GM23248 (cell line): ENCODE measurements around the gene WNT7B. TPM values are rescaled to one million over a fixed set of nuclear protein-coding genes. Genes with fewer than 3 reads are reported as not detected.

Experiments used
- DNase-seq: peaks from one replicate; pipeline ENCODE4 v3.0.0-alpha.2; 2015
- H2AFZ ChIP-seq: fragments of 200-600 bp; sonication (generic); 2 replicates; pipeline ENCODE4 v1.6.1; 2016; ENCODE audit warnings: antibody characterized with exemption
- H3F3A ChIP-seq: fragments of 200-600 bp; sonication (generic); 2 replicates; pipeline ENCODE4 v1.6.1; 2016; ENCODE audit warnings: mild to moderate bottlenecking, antibody characterized with exemption, mixed run types; ENCODE audit not compliant: insufficient read depth
- H3K27ac ChIP-seq: fragments of 200-600 bp; sonication (generic); 2 replicates; pipeline ENCODE4 v1.5.1; 2016; ENCODE audit warnings: mild to moderate bottlenecking
- H3K27me3 ChIP-seq: fragments of 200-600 bp; sonication (generic); replicated peaks from 2 replicates; pipeline ENCODE4 v1.6.1; 2016; ENCODE audit warnings: mild to moderate bottlenecking; ENCODE audit not compliant: insufficient read depth
- H3K36me3 ChIP-seq: fragments of 200-600 bp; sonication (generic); 2 replicates; pipeline ENCODE4 v1.6.1; 2016; ENCODE audit warnings: low read depth, mild to moderate bottlenecking
- H3K4me1 ChIP-seq: fragments of 200-600 bp; sonication (generic); 2 replicates; pipeline ENCODE4 v1.6.1; 2016; ENCODE audit warnings: mild to moderate bottlenecking; ENCODE audit not compliant: insufficient read depth
- H3K4me2 ChIP-seq: fragments of 200-600 bp; sonication (generic); one replicate; pipeline ENCODE4 v1.6.1; 2016; ENCODE audit warnings: mild to moderate bottlenecking; ENCODE audit not compliant: unreplicated experiment
- H3K4me3 ChIP-seq: fragments of 200-600 bp; sonication (generic); 2 replicates; pipeline ENCODE4 v1.5.1; 2016; ENCODE audit warnings: mild to moderate bottlenecking
- H3K79me2 ChIP-seq: fragments of 200-600 bp; sonication (generic); 2 replicates; pipeline ENCODE4 v1.6.1; 2016; ENCODE audit warnings: mild to moderate bottlenecking; ENCODE audit not compliant: insufficient read depth
- H3K9ac ChIP-seq: fragments of 200-600 bp; sonication (generic); 2 replicates; pipeline ENCODE4 v1.6.1; 2016; ENCODE audit warnings: mild to moderate bottlenecking
- H3K9me2 ChIP-seq: fragments of 200-600 bp; sonication (generic); 2 replicates; pipeline ENCODE4 v1.6.1; 2016; ENCODE audit warnings: mixed run types, mild to moderate bottlenecking, moderate library complexity; ENCODE audit not compliant: insufficient read depth
- H3K9me3 ChIP-seq: fragments of 200-600 bp; sonication (generic); one replicate; pipeline ENCODE4 v1.6.1; 2017; ENCODE audit warnings: low read depth
- H4K20me1 ChIP-seq: fragments of 200-600 bp; sonication (generic); 2 replicates; pipeline ENCODE4 v1.6.0; 2016; ENCODE audit not compliant: insufficient read depth
- EZH2 ChIP-seq: fragments of 200-600 bp; sonication (generic); IDR thresholded peaks from 2 replicates; pipeline ENCODE4 v1.6.1; 2018; ENCODE audit warnings: antibody characterized with exemption, mild to moderate bottlenecking; ENCODE audit not compliant: insufficient read depth, poor library complexity, severe bottlenecking
- EZH2phosphoT487 ChIP-seq: fragments of 200-600 bp; sonication (generic); IDR thresholded peaks from 2 replicates; pipeline ENCODE4 v1.6.1; 2018; ENCODE audit warnings: antibody characterized with exemption, moderate library complexity, mild to moderate bottlenecking, low read depth; ENCODE audit not compliant: insufficient read depth
- WGBS, 2 experiments: methylation state at CpG; one replicate each; pipeline ENCODE4 v1.1.6; 2015 to 2017; ENCODE audit warnings: low lambda C conversion rate in 2 of 2, low coverage in 1 of 2; ENCODE audit errors: missing lambda C conversion rate in 2 of 2; 5-methylcytosine and 5-hydroxymethylcytosine counted together
- in situ Hi-C: fragments of 300-500 bp; cut with MboI; formaldehyde crosslinking; loops from 2 replicates; pipeline ENCODE4 v1.15.0; 2020
- polyA plus RNA-seq: library from polyadenylated mRNA; unstranded; fragments of >200 nt; fragmentation: Nextera tagmentation; extraction: Ambion mirVana; gene quantifications from 2 replicates; pipeline ENCODE4 v1.2.1, GENCODE V29; 2016
- total RNA-seq: library from RNA; depleted of rRNA; stranded (reverse); fragments of >200 nt; shearing (Covaris generic); gene quantifications from 2 replicates; pipeline ENCODE4 v1.2.3, GENCODE V29; 2014

Gene WNT7B
- total and polyA plus RNA-seq, 2 experiments from 2014 or later = not detected

DNA sequence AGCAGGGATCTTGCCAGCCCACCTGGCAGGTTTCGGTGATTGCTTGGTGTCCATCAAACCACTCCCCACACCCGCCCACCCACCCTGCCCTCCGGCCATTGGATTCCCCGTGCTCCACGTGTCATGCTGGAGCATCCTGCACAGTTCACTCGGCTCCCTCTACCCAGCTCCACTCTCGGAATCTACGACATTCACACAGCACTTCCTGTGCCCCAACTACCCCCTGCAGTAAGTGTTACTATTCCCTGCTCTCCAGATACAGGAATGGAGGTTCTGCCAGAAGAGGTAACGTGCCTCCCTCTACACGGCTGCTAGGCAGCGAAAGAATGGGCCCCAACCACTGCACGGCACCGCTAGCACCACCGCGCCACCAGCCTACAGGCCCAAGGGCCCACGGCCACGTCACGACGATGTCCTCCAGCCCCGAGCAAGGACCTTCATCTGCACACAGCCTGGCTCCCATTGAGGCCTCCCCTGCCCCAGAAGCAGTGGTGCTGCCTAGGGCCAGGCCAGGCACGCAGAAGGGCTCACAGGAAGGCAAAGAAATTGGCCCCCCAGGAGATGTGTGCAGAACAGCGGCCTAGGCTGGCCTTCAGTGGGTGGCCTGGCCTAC, 27.6 kb downstream of the WNT7B start:
- H3K4me2 ChIP-seq = no peak overlapping the region
- no peaks in the 10 kb centered on the region for H3K4me1 ChIP-seq
- H3K36me3 ChIP-seq = no peaks in the 10 kb centered on the region
- in situ Hi-C loops = no loop called here
- H3K9me3 ChIP-seq = no peaks in the 10 kb centered on the region
- H3K79me2 ChIP-seq = no peaks in the 10 kb centered on the region
- H3F3A ChIP-seq = no peaks in the 10 kb centered on the region
- TF ChIP-seq EZH2 (no peak), EZH2phosphoT487 (no peak)
- H3K9me2 ChIP-seq = no peaks in the 10 kb centered on the region
- no peaks in the 10 kb centered on the region for H4K20me1 ChIP-seq
- no peak for DNase-seq
- no peak overlapping the region for H3K27ac ChIP-seq
- H3K4me3 ChIP-seq = no peak overlapping the region
- H3K9ac ChIP-seq = no peak overlapping the region
- no peak overlapping the region for H2AFZ ChIP-seq
- 92% methylated on average over 22 of the region's 22 CpGs for WGBS, 2 experiments
- H3K27me3 ChIP-seq = no peaks in the 10 kb centered on the region

DNA sequence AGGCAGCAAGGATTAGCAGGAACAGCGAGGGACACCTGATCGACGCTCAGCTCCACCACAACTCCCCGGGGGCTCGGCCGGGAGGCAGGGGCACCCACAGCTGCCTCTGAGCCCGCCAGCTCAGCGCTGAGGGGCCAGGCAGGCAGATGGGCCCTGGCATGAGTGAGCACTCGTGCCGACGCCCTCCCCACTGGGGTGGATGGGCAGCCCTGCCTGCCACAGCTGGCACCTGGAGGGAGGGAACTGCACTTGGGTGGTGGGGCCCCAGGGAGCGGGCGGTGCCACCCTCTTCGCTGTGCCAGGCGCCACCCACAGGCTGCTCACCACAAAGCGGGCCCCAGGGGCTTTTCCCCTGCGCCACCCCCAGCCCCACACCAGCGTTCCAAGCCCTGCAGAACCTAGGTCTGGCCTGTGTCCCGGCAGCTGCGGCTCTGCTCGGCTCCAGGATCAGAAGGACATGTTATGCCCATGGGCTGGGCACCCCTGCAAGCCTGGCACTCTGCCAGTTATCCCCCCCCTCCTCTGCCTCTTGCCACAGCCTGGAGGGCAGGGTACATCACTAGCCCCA, 28.8 kb downstream of the WNT7B start:
- 80 to 82% methylated on average over 10 to 19 of the region's 21 CpGs for whole genome bisulfite sequencing, 2 experiments
- no peak overlapping the region for H3K27ac ChIP-seq
- no peak overlapping the region for H2AFZ ChIP-seq
- in situ Hi-C loops = no loop called here
- H3K4me3 ChIP-seq = no peak overlapping the region
- no peaks in the 10 kb centered on the region for H3K27me3 ChIP-seq
- no peaks in the 10 kb centered on the region for H3K9me2 ChIP-seq
- no peaks in the 10 kb centered on the region for H4K20me1 ChIP-seq
- H3K4me1 ChIP-seq = no peaks in the 10 kb centered on the region
- H3K4me2 ChIP-seq = no peak overlapping the region
- H3F3A ChIP-seq = no peaks in the 10 kb centered on the region
- no peak for TF ChIP-seq EZH2
- H3K79me2 ChIP-seq = no peaks in the 10 kb centered on the region
- H3K36me3 ChIP-seq = no peaks in the 10 kb centered on the region
- H3K9me3 ChIP-seq = no peaks in the 10 kb centered on the region
- no peak overlapping the region for H3K9ac ChIP-seq
- DNase-seq = no peak

DNA sequence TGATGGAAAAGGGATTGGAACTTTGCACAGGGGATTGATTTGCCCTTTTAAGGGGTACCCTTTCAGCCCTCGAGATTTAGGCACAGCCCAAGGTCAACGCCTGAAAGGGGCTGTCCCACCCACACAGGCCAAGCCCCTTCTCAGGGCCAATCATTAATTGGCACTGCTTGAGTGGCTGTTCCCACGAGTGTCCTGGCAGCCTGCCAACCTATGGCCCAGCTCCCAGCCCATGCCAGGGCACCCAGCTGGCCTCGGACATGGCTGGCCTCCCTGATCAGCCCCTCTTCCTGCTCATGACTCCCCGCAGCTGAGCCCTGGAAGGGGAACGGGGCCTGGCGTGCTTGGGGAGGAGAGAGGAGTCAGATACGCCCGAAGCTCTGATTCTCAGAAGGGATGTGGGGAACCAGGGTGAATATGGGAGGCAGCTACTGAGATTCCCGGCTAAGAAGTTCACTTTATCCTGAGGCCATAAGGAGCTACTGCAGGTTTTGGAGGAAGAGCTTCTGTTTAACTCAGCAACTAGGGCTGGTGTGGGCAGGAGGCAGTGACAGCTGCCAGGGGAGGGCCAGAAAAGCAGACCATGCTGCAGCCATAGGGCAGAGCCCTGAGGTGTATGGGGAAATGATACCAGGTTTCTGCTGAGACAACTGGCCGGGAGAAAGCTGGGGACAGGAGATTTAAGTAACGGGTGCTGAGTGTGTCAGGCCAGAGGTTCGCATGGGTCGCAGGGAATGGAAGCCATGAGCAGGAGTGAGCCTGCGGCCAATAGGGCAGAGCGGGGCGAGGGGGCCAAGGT, 30.0 kb downstream of the WNT7B start:
- Histone ChIP-seq H3K4me3 (no peak overlapping the region), H3K27ac (no peak overlapping the region), H3K9me2 (no peaks in the 10 kb centered on the region), H3K36me3 (no peaks in the 10 kb centered on the region), H3K27me3 (no peaks in the 10 kb centered on the region), H3K9me3 (no peaks in the 10 kb centered on the region), H3K9ac (no peak overlapping the region), H2AFZ (no peak overlapping the region), H3F3A (no peaks in the 10 kb centered on the region), H3K4me1 (no peaks in the 10 kb centered on the region), H3K79me2 (no peaks in the 10 kb centered on the region), H3K4me2 (no peak overlapping the region), H4K20me1 (no peaks in the 10 kb centered on the region)
- TF ChIP-seq EZH2 (no peak), EZH2phosphoT487 (no peak)
- in situ Hi-C loops = no loop called here
- DNase-seq = no peak
- WGBS, 2 experiments = 76 to 77% methylated on average over 17 of the region's 17 CpGs

DNA sequence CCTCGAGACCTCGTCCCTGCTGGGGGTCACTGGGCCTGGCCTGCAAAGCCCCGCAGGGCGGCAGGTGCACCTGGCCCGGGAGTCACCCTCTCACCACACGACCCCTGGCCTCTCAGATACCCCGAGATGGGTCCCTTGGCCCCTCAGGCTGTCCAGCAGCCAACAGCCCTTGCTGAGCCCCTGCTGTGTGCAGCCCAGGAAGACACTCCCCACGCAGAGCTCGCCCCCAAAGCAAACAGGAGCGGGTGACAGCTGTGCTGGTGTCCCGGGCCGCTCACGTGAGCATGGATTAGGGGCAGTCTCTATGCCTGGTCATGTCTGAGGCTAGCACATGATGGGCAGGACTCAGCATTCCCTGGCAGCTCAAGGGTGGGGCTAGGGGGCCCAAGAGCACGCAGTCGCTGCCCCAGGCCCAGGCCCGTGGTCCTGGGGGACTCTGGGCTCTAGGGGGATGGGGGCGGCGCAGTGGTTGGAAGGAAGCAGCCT, 31.3 kb downstream of the WNT7B start:
- no peak overlapping the region for H3K9ac ChIP-seq
- no peak overlapping the region for H3K4me2 ChIP-seq
- no peak overlapping the region for H3K27ac ChIP-seq
- no peaks in the 10 kb centered on the region for H3K4me1 ChIP-seq
- H3K36me3 ChIP-seq = no peaks in the 10 kb centered on the region
- H4K20me1 ChIP-seq = no peaks in the 10 kb centered on the region
- H3F3A ChIP-seq = no peaks in the 10 kb centered on the region
- DNase-seq = no peak
- no peaks in the 10 kb centered on the region for H3K27me3 ChIP-seq
- H3K9me3 ChIP-seq = no peaks in the 10 kb centered on the region
- no peaks in the 10 kb centered on the region for H3K9me2 ChIP-seq
- WGBS, 2 experiments = 84% methylated on average over 15 to 18 of the region's 18 CpGs
- no peaks in the 10 kb centered on the region for H3K79me2 ChIP-seq
- H2AFZ ChIP-seq = no peak overlapping the region
- TF ChIP-seq EZH2 = no peak
- TF ChIP-seq EZH2phosphoT487 = no peak
- no peak overlapping the region for H3K4me3 ChIP-seq
- in situ Hi-C loops = no loop called here
